Esophagus muscularis mucosa (tissue), 4 donors: ENCODE measurements around the gene FRMD4A. TPM values are rescaled to one million over a fixed set of nuclear protein-coding genes. Genes with fewer than 3 reads are reported as not detected.

Experiments
- DNase-seq: peaks from one replicate; pipeline ENCODE4 v3.0.0-alpha.2; 2017; ENCODE audit errors: extremely low spot score
- H3K27ac ChIP-seq, 4 donors: fragments of 200-600 bp; sonication (generic); replicated peaks in 1 of 4; 1 replicate in 3 of 4; 2 replicates in 1 of 4; pipeline ENCODE4 v1.5.1; 2016 to 2019; ENCODE audit warnings: mild to moderate bottlenecking in 1 of 4
- H3K27me3 ChIP-seq, 4 donors: fragments of 200-600 bp; sonication (generic); one replicate each; pipeline versions ENCODE4 v1.5.1 to v1.6.0; 2016 to 2019
- H3K36me3 ChIP-seq, 4 donors: fragments of 200-600 bp; sonication (generic); one replicate each; pipeline ENCODE4 v1.5.1; 2016 to 2019
- H3K4me1 ChIP-seq, 4 donors: fragments of 200-600 bp; sonication (generic); one replicate each; pipeline ENCODE4 v1.5.1; 2016 to 2019
- H3K4me3 ChIP-seq, 4 donors: fragments of 200-600 bp; sonication (generic); 1 replicate in 2 of 4; 2 replicates in 2 of 4; pipeline ENCODE4 v1.5.1; 2016 to 2019; ENCODE audit warnings: mild to moderate bottlenecking in 4 of 4, moderate library complexity in 1 of 4
- H3K9me3 ChIP-seq, 4 donors: fragments of 200-600 bp; sonication (generic); 1 replicate in 3 of 4; 2 replicates in 1 of 4; pipeline ENCODE4 v1.5.1; 2016 to 2019
- CTCF ChIP-seq, 3 experiments: fragments of 200-600 bp in 2 of 3; fragments of 450-650 bp in 1 of 3; sonication (generic) in 2 of 3; IDR thresholded peaks; one replicate each; pipeline ENCODE4 v1.5.1; 2017 to 2019; ENCODE audit warnings: antibody characterized with exemption in 3 of 3, mild to moderate bottlenecking in 2 of 3, moderate library complexity in 1 of 3
- EP300 ChIP-seq: sonication (generic); formaldehyde crosslinking; IDR thresholded peaks from one replicate; pipeline ENCODE4 v1.6.1; 2017; ENCODE audit warnings: antibody characterized with exemption
- POLR2A ChIP-seq: fragments of 450-650 bp; IDR thresholded peaks from one replicate; pipeline ENCODE4 v1.6.1; 2017; ENCODE audit warnings: antibody characterized with exemption, moderate library complexity, mild to moderate bottlenecking, low read depth
- POLR2AphosphoS5 ChIP-seq, 2 donors: sonication (generic); formaldehyde crosslinking; IDR thresholded peaks; one replicate each; pipeline ENCODE4 v1.6.1; 2017; ENCODE audit warnings: antibody characterized with exemption in 2 of 2
- WGBS: methylation state at CpG from one replicate; pipeline ENCODE4 v1.1.5; 2018; 5-methylcytosine and 5-hydroxymethylcytosine counted together
- intact Hi-C: fragments of 100-400 bp; cut with DNase I; formaldehyde crosslinking; loops from one replicate; pipeline ENCODE4 v1.15.1; 2023
- total RNA-seq, 4 donors: library from RNA; depleted of rRNA; stranded (reverse); fragments of >200 nt; gene quantifications; one replicate each; pipeline versions ENCODE4 v1.1.0 to v1.2.1, GENCODE V29; 2016

FRMD4A gene
- total RNA-seq, 4 donors from 2014 or later: 17.0 to 28.8 (median 21.8) TPM

- no peak for TF ChIP-seq CTCF (IDR thresholded peaks at IDR 0.05)
- no peak for TF ChIP-seq POLR2A
- no peak for TF ChIP-seq POLR2AphosphoS5 (IDR thresholded peaks at IDR 0.05)
- no peak for TF ChIP-seq EP300
- peaks cover 16 to 36% (median 34%) of the 10 kb centered on the region in 4 donors for H3K4me1 ChIP-seq
- no peak for DNase-seq
- H3K4me3 ChIP-seq: no peak overlapping the region
- no peaks in the 10 kb centered on the region for H3K9me3 ChIP-seq
- peak overlapping the region; percentile 36 to 83 (median 61) for H3K27ac ChIP-seq
- H3K27me3 ChIP-seq: no peaks in the 10 kb centered on the region
- H3K36me3 ChIP-seq: peaks cover 18 to 95% (median 50%) of the 10 kb centered on the region in 4 donors
- WGBS: 62% methylated on average over 6 of the region's 7 CpGs
- intact Hi-C loops: loop anchor here (10.0 kb wide), 1 partner anchor 294 kb away; no protein-coding TSS in a partner anchor
Measured at GRCh38 chr10:13660551-13660920, 670.2 kb downstream of the FRMD4A start.

GRCh38 chr10:13659887-13660550 lies 670.7 kb downstream of the FRMD4A start:
- H3K4me3 ChIP-seq: peak overlapping the region; percentile 9 to 25 (median 18)
- peaks cover 14 to 95% (median 48%) of the 10 kb centered on the region in 4 donors for H3K36me3 ChIP-seq
- H3K4me1 ChIP-seq: peaks cover 16 to 36% (median 34%) of the 10 kb centered on the region in 4 donors
- peak overlapping the region; percentile 69 to 83 (median 76) for H3K27ac ChIP-seq
- no peak for DNase-seq
- no peaks in the 10 kb centered on the region for H3K27me3 ChIP-seq
- intact Hi-C loops: loop anchor here (1.0 to 10.0 kb wide), 3 partner anchors 47 to 295 kb away; no protein-coding TSS in a partner anchor
- TF ChIP-seq CTCF (IDR thresholded peaks at IDR 0.05) (peak; percentile 87 to 90 (median 90)), EP300 (no peak), POLR2AphosphoS5 (IDR thresholded peaks at IDR 0.05) (peak; percentile 60 to 62), POLR2A (no peak)
- WGBS: 37% methylated on average over 10 of the region's 19 CpGs
- H3K9me3 ChIP-seq: no peaks in the 10 kb centered on the region

GRCh38 chr10:13658871-13659685 lies 671.6 kb downstream of the FRMD4A start:
- Histone ChIP-seq H3K36me3 (peaks cover 14 to 95% (median 50%) of the 10 kb centered on the region in 4 donors), H3K27me3 (no peaks in the 10 kb centered on the region), H3K4me3 (peak overlapping the region; percentile 9 to 25 (median 18)), H3K4me1 (peaks cover 16 to 36% (median 34%) of the 10 kb centered on the region in 4 donors), H3K27ac (peak overlapping the region; percentile 69 to 83 (median 76)), H3K9me3 (no peaks in the 10 kb centered on the region)
- 58% methylated on average over 3 of the region's 21 CpGs for WGBS
- intact Hi-C loops: loop anchor here (1.0 to 2.0 kb wide), 2 partner anchors 46 to 119 kb away; no protein-coding TSS in a partner anchor
- TF ChIP-seq POLR2A (no peak), EP300 (no peak), CTCF (IDR thresholded peaks at IDR 0.05) (no peak), POLR2AphosphoS5 (IDR thresholded peaks at IDR 0.05) (peak in 1 of 2 donors; percentile 42)
- no peak for DNase-seq

GRCh38 chr10:13658264-13658663 lies 672.5 kb downstream of the FRMD4A start:
- intact Hi-C loops: loop anchor here (2.0 kb wide), 1 partner anchor 45 kb away; no protein-coding TSS in a partner anchor

More at GRCh38 chr10:13658264-13658663, 672.5 kb downstream of the FRMD4A start:
- no peak for TF ChIP-seq CTCF (IDR thresholded peaks at IDR 0.05)
- no peak for TF ChIP-seq EP300
- DNase-seq: no peak
- H3K27ac ChIP-seq: peak overlapping the region; percentile 69 to 83 (median 76)
- no peak overlapping the region for H3K4me3 ChIP-seq
- WGBS: 61% methylated on average over 7 of the region's 10 CpGs
- H3K4me1 ChIP-seq: peaks cover 16 to 36% (median 33%) of the 10 kb centered on the region in 4 donors
- peaks cover 16 to 95% (median 52%) of the 10 kb centered on the region in 4 donors for H3K36me3 ChIP-seq
- no peaks in the 10 kb centered on the region for H3K9me3 ChIP-seq
- no peaks in the 10 kb centered on the region for H3K27me3 ChIP-seq
